NCI-H510A (cell line): ENCODE measurements around the gene XPO5.
"Not testable (repeated sequence)": the region's sequence is repeated elsewhere in the genome, so short reads cannot be mapped to it uniquely, and the experiment has no call there.

Experiments
- DNase-seq: peaks from one replicate; lab custom pipeline; 2025; lab: John Stamatoyannopoulos, UW

Gene XPO5

DNA sequence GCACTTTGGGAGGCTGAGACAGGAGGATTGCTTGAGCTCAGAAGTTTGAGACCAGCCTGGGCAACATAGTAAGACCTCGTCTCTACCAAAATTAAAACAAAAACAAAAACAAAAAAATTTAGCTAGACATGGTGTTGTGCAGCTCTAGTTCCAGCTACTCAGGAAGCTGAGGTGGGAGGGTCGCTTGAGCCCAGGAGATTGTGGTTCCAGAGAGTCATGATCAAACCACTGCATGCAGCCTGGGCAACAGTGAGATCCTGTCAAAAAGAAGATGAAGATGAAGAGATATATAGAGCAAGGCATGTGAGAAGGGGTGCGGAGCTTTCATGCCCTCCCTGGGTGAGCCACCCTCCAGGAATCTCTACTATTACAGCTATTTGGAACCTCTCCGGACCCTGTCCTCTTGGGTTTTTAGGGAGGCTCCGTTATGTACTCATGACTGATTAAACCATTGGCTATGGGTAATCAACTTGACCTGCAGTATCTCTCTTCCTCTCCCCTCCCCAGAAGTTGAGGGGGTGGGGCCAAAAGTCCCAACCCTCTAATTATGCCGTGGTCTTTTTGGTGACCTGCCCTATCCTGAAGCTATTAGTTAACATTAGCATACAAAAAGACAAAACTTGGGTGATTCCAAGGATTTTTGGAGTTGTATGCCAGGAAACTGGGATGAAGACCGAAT is 9.2 kb upstream of the XPO5 start:
- DNase-seq: no peak

DNA sequence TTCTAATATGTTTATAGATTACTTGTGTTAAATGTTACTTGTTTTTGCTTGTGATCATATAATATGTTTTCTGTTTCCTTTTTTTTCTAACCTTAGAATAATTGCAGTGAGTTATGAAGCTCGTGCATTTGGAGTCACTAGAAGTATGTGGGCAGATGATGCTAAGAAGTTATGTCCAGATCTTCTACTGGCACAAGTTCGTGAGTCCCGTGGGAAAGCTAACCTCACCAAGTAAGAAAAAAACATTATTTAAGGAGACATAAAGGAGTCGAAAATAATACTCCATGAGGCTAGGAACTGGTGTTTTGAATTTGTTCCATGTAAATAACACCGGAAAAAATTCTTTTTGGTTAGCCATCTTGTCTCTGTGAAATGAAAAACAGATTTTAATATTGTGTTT is 7.1 kb upstream of the XPO5 start:
- no peak for DNase-seq

DNA sequence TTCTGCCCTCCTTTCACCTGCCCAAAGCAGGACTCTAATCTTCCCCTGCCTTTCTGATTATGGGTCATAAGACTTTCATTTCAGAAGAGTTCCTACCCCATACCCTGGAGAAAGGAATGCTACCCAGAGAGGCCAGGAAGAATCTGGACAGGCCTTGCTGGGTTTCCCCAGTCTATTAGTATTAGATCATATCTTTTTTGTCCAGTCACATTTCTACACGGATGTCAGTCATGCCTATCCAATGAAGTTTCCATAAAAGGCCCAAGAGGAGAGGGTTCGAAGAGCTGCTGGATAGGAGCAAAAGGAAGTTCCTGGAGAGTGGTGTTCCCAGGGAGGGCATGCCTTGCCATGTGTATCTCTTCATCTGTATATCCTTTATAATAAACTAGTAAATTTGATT is 3.3 kb upstream of the XPO5 start:
- no peak for DNase-seq

DNA sequence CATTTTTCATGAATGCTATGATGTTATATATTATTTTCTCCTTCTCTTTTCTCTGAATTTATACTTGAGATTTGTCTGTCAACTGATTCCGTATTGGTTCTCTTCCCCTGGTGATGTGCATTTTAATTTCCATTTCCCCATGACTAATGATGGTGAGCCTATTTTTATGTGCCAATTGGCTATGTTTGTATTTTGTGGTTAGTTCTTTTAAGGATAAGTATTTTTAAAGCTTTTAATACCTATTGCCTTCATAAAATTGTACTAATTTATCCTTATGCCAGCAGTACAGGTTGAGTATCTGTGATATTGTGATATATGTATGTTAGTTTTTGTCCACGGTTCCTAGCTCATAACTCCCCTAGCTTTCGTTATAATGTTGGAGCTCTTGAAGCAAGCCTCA is 2.9 kb upstream of the XPO5 start:
- DNase-seq: no peak

DNA sequence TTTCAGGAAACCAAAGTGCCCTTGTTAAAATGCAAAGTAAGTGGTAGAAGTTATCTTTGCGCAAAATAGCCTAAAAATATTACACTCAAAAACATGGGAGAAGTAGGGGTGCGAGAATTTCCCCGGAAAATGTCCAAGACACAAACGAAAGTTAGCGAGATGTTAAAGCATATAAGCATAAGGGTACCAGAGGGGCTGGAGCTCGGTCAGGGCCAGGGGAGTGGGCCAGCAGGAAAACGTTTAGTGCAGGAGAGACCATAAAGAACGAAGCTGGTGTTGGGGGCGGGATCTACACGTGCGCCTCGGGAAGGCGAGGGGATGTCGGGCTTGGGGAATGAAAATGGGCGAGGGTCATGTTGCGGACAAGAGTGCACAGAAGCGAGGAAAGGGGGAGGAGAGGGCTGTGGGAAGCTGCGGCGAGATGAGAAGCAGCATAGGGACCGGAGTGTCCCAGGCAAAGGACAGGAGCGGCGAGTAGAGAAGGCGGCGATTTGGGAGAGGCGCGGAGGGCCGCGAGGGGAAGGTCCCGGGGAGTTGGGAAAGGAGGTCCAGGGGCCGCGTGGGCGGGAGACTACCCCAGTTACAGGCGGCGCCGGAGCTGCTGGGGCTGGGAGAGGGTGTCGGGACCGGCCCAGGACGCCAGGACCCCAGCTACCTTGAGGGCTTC is 600 bp downstream of the XPO5 start:
- DNase-seq: peak; percentile 57

DNA sequence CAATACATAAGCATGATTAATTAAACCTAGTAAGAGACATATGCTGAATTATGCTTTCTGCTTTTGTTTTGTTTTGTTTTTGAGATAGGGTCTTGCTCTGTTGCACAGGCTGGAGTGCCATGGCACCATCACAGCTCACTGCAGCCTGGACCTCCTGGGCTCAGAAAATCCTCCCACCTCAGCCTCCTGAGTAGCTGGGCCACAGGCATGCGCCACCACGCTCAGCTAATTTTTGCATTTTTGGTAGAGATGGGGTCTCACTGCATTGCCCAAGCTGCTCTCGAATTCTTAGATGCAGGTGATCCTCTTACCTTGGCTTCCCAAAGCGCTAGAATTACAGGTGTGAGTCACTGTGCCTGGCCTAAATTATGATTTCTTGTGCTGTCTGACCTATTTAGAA is 3.8 kb downstream of the XPO5 start:
- no peak for DNase-seq

DNA sequence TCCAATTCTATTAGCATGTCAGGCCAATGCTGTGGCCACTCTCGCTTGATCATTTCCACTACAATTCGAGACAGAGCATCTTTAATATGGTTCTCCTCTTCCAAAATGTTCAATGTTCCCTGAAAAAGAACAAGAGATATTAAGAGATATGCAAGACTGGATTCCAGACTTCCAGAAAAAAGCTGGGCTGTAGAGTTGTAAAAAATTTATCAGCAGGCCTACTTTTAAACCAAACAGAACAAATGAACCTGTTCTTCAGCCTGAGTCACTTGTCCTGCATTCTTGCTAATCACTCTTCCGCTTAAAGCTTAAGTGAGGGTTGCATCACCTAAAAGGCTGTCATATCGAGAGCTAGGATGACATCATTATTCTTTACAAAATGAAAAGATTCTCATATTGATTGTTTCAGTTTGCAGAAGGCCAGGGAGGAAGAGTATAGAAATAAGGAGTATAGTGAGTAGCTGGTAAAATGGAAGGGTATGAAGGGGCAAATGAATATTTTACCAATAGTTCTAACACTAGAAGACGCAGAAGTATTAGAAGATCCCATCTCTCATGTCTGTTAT is 4.9 kb downstream of the XPO5 start:
- no peak for DNase-seq

DNA sequence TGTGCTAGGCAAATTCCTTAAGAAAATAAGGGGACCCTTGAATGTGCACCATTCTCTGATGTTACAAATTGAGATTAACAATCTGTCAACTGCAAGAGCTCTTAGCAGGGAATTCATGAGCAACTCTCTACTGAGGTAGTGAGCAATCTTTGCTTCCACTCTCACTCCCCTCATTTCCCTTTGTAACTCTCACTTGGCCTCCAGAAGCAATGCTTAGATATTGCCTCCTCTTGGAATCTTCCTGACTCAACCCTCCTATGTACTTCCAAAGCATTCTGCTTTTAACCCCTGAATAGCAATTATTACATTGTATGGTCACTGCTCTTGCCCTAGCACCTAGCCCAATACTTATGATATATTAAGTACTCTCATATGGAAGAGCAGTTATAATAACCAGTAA is 16.5 kb downstream of the XPO5 start:
- no peak for DNase-seq

DNA sequence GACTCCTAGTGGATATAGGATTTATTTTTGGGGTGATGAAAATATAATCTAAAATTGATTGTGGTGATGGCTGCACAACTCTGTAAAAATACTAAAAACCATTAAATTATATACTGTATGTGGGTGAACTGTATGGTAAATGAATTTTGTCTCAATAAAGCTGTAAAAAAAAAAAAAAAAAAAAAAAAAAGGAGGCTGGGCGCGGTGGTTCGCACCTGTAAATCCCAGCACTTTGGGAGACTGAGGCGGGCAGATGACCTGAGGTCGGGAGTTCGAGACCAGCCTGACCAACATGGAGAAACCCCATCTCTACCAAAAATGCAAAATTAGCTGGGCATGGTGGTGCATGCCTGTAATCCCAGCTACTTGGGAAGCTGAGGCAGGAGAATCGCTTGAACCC is 18.2 kb downstream of the XPO5 start:
- DNase-seq: not testable (repeated sequence)

DNA sequence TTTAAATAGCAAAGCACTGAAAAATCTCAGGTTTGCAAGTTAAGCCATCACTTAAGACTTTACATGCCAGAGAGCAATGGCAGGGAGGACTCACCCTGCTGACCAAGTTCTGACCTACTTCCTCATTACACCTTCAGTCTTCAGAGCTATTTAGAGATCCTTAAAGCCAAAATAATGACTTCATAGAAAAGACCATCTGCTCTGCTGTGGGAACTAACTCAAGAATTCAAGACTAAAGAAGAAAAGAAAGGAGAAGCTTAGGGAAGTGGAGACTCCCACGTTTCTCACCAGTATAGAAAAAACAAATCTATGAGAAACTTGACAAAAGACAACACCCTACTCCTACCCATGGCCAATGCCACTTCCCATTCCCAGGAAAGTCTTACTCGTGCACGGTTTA is 28.6 kb downstream of the XPO5 start:
- DNase-seq: no peak

DNA sequence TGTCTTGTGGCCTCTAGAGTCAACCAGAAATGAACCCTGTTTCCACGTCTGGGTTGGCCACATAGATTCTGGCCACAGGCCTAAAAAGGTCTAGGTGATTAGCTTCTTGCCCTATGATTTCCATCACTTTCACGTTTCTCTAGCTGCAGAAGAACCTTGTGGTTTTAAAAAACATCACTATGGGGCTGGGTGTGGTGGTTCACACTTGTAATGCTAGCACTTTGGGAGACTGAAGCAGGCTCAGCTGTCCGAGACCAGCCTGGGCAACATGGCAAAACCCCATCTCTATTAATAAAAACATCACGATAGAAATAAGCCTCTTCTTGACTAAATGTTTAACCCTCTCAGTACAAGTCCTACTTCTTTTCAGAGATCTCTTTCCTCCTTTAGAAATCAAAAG is 31.4 kb downstream of the XPO5 start:
- DNase-seq: no peak

DNA sequence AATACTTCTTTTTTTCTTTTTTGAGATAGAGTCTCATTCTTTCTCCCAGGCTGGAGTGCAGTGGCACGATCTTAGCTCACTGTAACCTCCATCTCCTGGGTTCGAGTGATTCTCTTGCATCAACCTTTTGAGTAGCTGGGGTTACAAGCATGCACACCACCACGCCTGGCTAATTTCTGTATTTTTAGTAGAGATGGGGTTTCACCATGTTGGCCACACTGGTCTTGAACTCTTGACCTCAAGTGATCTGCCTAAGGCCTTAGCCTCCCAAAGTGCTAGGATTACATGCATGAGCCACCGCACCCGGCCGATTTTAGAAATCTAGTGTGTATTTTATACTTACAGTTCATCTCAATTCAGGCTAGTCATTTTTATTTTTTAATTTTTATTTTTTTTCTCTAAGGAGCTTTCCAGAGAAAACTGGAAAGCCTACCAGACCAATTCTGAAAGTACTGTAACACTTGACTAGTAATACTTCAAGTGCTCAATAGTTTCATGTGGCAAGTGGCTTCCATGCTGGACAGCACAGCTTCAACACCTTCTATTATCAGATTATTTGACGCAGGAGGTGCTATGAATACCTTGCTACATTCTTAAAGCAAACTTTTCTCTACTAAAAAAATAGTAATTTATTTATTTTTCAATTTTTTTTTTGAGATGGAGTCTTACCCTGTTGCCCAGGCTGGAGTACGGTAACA is 33.9 kb downstream of the XPO5 start:
- no peak for DNase-seq

DNA sequence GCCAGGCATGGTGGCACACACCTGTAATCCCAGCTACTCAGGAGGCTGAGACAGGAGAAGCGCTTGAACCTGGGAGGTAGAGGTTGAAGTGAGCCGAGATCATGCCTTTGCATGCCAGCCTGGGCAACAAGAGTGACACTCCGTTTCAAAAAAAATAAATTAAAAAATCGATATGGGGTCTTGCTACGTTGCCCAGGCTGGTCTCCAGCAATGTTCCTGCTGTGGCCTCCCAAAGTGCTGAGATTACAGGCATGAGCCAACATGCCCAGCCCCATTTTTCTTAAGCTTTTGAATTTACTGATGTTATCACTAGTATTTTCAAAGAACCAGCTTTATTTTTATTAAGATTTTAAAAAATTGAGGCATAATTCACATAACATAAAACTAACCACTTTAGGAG is 35.3 kb downstream of the XPO5 start:
- DNase-seq: no peak

DNA sequence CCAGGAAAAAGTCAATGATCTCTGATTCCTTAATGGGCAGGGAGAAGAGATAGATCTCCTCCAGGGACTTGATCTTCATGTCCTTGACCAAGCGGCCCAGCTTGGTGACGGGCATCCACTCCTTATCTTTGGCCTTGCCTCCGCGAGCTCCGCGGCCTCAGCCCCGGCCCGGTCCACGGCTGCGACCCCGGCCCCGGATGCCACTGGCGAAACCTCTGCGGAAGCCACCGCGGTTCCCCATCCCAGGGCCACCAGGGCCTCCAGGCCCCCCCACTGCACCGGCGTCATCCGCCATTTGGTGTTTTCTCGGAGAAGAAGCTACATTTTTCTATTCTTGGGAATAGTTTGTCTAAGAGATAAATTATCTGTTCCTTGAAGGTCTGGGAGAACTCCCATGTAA is 36.4 kb downstream of the XPO5 start:
- not testable (repeated sequence) for DNase-seq

DNA sequence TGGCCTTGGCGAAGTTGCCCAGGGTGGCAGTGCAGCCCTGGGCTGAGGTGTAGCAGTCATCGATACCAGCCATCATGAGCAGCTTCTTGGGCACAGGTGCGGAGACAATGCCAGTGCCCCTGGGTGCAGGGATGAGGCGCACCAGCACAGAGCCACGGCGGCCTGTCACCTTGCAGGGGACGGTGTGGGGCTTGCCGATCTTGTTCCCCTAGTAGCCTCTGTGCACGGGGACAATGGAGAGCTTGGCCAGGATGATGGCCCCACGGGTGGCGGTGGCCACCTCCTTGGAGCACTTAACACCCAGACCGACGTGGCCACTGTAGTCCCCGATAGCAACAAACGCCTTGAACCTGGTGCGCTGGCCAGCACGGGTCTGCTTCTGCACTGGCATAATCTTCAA is 36.9 kb downstream of the XPO5 start:
- not testable (repeated sequence) for DNase-seq

DNA sequence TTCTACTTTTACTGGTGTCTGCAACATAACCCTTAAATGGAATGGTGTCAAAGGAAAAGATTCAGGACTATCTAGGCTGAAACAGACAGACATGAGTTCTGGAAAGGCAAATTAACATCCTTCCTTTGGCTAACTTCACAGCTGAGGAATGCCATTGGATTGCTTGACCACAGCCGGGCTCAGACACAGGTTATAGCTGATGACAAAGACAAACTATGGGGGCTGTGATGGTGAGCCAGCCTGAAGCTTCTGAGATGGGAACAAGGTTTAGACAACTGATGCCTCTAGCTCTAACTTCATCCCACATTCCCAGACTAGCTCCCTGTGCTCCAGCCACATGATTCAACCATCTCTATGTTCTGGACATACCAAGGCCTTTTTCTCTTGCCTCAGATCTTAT is 43.6 kb downstream of the XPO5 start:
- DNase-seq: no peak

DNA sequence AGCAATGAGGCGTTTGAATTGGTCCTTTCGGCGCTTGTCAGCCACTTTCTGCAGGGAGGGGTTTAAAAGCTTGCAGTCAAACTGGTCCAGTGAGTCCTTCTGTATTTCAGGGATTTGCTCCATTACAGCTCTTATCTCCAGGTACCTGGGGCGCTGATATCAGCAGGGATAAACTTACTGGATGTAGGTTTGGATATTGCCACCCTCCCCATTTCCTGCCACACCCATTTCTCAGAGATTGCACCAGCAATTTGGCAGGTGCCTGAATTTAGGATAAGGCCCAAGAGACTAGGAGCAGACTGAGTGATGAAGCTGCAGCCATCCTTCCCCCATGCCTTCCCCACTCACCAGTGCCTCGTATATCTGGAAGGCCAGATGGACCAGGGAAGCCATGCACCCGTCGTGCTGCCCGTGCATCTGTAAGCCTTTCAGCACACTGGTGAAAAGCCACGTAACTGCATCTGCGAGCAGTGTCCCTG is 51.3 kb downstream of the XPO5 start:
- DNase-seq: no peak

DNA sequence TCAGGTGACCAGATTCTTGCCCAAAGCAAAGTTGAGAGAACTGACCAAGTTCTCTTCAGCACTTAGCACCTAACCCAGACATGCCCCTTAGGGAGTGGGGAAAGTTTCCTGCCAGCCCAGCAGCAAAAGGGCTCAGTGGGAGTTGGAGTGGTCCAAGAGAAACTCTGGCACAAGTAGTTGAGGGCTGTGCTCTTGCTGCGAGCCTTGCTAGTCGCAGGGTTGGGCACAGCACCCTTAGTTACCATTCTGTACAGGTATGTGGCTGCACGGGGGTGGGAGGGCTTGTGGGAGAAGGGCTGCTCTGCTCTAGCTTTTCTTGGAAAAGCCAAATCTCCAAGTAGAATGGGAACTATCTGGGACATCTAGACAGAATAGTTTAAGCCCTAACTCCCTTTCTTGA is 52.6 kb downstream of the XPO5 start:
- DNase-seq: no peak

DNA sequence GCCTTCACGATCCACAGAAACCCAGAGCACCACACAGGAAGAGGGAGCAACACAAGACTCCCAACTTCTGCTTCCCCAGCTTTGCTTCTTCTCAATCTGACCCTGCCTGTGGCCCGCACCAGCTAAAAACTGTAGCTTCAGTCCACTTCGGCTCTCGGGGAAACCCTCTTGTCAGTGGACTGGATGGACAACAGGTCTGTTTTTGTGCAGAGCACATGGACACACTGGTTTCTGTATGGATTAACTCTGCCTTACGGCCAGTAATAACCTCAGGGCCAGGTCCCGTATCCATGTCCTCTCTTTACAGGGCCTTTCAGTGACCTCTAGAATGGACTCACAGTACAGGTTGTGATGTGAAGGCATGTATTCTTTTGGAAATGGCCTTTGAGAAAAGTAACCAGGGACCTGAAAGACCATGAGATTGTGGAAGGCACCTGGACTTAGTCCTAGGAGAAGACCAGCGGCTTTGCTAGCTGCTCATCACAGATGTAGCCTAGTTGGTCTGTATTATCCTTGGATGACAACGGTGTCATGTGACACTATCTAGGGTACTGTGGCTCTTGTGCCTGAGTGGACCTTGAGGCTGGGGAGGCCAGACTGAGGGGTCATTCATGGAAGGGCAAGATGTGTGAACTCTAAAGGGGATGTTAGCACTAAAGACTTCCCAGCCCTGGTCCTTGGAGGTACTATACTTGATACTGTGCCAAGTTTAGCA is 53.1 kb downstream of the XPO5 start:
- DNase-seq: no peak

DNA sequence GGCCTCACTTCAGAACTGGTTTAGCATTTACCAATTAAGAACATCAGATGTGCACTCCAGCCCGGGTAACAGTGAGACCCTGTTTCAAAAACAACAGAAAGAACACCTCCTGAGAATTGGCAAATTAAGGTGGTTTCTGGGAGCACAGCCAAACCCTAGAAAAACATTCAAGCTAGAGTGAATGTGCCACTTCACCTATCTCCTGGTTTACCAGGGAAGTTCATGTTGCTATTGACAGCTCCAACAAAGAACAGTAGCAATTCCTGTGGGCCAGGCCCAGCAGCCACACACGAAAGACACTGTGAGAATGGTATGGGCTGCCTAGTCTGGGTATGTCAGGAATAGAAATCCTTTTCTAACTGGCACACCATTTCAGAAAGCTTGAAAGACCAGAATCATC is 54.0 kb downstream of the XPO5 start:
- DNase-seq: no peak

DNA sequence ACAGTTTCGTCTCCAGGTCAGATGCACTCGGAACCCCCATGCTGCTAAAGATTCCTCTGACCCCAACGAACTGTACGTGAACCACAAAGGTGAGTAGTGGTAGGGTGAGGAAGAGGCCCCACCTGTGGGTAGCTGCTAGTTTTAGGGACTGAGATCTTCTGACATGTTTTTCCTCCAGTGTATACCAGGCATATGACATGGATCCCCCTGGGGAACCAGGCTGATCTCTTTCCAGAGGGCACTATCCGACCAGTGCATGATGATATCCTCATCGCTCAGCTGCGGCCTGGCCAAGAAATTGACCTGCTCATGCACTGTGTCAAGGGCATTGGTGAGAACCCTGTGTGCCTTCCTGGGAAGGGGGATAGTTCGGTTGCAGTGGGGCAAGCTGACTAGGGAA is 55.7 kb downstream of the XPO5 start:
- no peak for DNase-seq
